T-helper 2 cell treated with Interferon-gamma antibody and Interleukin-4, amounts not matched to agents 100 ng/mL and 5 ng/mL, for 36 hours (primary cell): ENCODE measurements around the gene TUBB8. TPM values are rescaled to one million over a fixed set of nuclear protein-coding genes. Genes with fewer than 3 reads are reported as not detected.
"Not testable (repeated sequence)": the region's sequence is repeated elsewhere in the genome, so short reads cannot be mapped to it uniquely, and the experiment has no call there.

ENCODE experiments used
- intact Hi-C: fragments of 100-400 bp; cut with micrococcal nuclease; formaldehyde crosslinking; loops from one replicate; pipeline ENCODE4 v1.15.1; 2023
- total RNA-seq: library from RNA; stranded (reverse); gene quantifications from 2 replicates; pipeline ENCODE4 v1.2.3, GENCODE V29; 2022

The TUBB8 gene
- total RNA-seq, 1 donor from 2014 or later = not detected

DNA sequence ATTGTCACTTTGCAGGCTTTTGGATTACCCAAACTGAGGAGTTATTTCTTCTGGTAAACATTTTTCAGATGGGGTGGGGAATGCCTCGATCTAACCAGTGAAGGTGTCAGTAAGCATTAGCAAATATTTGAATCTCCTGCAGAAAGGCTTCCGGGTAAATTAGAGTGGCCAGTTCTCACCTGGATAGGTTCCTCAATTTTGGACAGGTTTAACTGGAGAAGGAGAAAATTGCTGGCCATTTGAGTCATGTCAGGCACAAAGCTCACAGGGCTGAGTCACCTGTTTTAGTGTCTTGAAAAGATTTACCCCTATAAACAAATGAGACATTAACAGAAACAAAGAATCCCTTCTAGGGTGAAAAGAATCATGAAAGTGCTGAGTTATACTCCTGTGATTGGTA lies 830 bp upstream of the TUBB8 start:
- intact Hi-C loops = not testable (repeated sequence)

GRCh38 chr10:47864-48263 lies 1.2 kb downstream of the TUBB8 start:
- intact Hi-C loops = not testable (repeated sequence)

DNA sequence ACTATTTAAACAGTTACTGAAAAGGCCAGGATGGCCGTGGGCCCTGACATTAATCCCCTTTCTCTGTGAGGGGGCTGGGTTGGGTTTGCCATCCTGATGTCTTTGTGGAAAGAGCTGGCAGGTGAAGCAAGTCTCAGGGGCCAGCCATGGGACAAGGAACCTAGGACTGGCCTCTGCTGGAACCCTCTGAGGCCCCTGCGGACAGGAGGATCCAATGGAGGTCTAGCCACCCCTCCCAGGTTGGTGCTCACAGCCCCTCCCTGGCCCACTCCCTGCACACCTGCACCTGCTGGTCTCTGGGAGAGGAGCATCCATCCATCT lies 35.8 kb downstream of the TUBB8 start:
- intact Hi-C loops = not testable (repeated sequence)

DNA sequence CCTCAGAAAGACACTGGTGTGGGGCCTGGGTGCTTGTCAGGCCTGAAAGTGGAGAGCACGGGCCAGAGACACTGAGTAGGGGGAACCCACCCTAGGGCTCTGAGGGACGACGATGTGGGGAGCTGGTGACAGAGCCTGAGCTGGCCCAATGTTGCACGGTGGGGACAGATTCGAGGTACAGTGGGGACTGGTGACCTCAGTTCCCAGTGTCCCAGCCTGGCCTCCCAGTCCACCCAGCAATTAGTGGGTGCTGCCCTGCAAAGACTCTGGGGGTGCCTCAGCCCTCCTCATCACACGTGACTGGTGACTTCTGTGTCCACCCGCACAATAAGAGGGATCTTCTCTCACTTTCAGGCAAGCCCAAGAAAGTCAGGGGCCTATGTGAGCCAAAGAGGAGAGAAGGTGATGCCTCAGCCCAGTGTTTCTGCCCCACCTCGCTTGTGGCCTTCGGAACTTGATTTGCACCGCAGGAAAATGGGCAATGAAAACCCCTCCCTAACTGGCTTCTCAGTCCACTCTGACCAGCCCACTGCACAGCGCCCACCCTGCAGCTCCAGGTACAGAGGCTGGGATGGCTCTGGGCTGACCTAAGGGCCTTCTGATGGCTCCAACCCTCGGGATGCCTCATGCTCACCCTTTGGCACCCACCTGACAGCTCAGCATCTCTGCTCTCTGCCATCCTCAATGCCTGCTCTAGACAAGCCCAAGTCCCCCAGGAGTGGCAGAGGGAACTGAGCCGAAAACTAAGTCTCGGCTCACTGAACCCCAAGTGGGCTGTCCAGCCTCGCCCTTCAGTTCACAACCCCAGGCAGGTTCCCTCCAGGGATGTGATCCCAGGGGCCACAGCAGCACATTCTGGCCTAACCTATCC lies 36.4 kb downstream of the TUBB8 start:
- intact Hi-C loops = not testable (repeated sequence)

DNA sequence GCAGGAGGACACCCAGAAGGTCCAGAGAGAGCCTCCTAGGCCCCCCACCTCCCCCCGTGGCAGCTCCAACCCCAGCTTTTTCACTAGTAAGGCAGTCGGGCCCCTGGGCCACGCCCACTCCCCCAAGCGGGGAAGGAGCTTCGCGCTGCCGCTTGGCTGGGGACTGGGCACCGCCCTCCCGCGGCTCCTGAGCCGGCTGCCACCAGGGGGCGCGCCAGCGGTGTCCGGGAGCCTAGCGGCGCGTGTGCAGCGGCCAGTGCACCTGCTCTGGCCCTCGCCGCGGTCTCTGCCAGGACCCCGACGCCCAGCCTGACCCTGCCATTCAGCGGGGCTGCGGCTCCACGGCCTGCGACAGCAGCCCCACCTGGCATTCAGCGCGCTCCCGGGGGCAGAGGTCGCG lies 37.8 kb downstream of the TUBB8 start:
- intact Hi-C loops = not testable (repeated sequence)

GRCh38 chr10:10261-10971 lies 38.7 kb downstream of the TUBB8 start:
- intact Hi-C loops = not testable (repeated sequence)

Other genes with a start within 250 kb of the TUBB8 start
- 36.8 and 39.9 TPM in 2 replicates for gene ZMYND11, start 86.2 kb upstream of the TUBB8 start, total RNA-seq